22Rv1 (cell line): ENCODE data around the gene BICRA.

Source experiments
- ZFX ChIP-seq: fragments of 450-650 bp; IDR thresholded peaks from 2 replicates; pipeline ENCODE4 v1.6.1; 2017; ENCODE audit warnings: antibody characterized with exemption, borderline replicate concordance
- TF ChIP-seq, protein P1 (sequence below): fragments of 450-650 bp; IDR thresholded peaks from 2 replicates; pipeline ENCODE4 v1.5.1; 2017; ENCODE audit warnings: mild to moderate bottlenecking

- TF ChIP-seq, protein P1, sequence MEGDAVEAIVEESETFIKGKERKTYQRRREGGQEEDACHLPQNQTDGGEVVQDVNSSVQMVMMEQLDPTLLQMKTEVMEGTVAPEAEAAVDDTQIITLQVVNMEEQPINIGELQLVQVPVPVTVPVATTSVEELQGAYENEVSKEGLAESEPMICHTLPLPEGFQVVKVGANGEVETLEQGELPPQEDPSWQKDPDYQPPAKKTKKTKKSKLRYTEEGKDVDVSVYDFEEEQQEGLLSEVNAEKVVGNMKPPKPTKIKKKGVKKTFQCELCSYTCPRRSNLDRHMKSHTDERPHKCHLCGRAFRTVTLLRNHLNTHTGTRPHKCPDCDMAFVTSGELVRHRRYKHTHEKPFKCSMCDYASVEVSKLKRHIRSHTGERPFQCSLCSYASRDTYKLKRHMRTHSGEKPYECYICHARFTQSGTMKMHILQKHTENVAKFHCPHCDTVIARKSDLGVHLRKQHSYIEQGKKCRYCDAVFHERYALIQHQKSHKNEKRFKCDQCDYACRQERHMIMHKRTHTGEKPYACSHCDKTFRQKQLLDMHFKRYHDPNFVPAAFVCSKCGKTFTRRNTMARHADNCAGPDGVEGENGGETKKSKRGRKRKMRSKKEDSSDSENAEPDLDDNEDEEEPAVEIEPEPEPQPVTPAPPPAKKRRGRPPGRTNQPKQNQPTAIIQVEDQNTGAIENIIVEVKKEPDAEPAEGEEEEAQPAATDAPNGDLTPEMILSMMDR = no peak
- TF ChIP-seq ZFX = no peak
These were observed 74.0 kb downstream of the BICRA start for GRCh38 chr19:47682939-47683338.
